ENCODE measurements around the gene ACY1. TPM values are rescaled to one million over a fixed set of nuclear protein-coding genes. Genes with fewer than 3 reads are reported as not detected.

ACY1 gene
- polyA plus RNA-seq, 1 donor (not counting 4 experiments of a cell fraction or from before 2014, with no cell fraction given) = 71.8 TPM

GRCh38 chr3:51963951-51964451 lies 19.3 kb upstream of the ACY1 start:
- no peak for DNase-seq (ENCODE audit: low read depth, low spot score)
- TF ChIP-seq EZH2 (IDR thresholded peaks at IDR 0.05; ENCODE audit: low read length) = no peak
- TF ChIP-seq CTCF (optimal IDR thresholded peaks at IDR 0.05 in 1 of 3, IDR thresholded peaks at IDR 0.05 in 1 of 3, conservative IDR thresholded peaks at IDR 0.05 in 1 of 3; ENCODE audit: extremely low read depth in 1 of 3, insufficient read depth in 2 of 3, low read length in 3 of 3) = no peak
- Histone ChIP-seq H3K4me1 (ENCODE audit: control insufficient read depth, extremely low read depth, insufficient read depth, low read length) (peaks cover 4% of the 10 kb centered on the region), H3K4me3 (ENCODE audit: control insufficient read depth in 2 of 3, extremely low read depth in 1 of 3, insufficient read depth in 2 of 3, low read depth in 1 of 3, low read length in 3 of 3) (no peak overlapping the region), H3K9ac (ENCODE audit: control insufficient read depth, extremely low read depth, insufficient read depth, low read length) (no peak overlapping the region), H2AFZ (ENCODE audit: control insufficient read depth, low read length) (no peak overlapping the region), H3K9me1 (ENCODE audit: control insufficient read depth, extremely low read depth, insufficient read depth, low read length) (no peaks in the 10 kb centered on the region), H3K9me3 (ENCODE audit: control insufficient read depth, low read depth, low read length) (no peaks in the 10 kb centered on the region), H3K27me3 (ENCODE audit: control insufficient read depth, extremely low read depth, insufficient read depth, low read length) (no peaks in the 10 kb centered on the region), H3K79me2 (ENCODE audit: control insufficient read depth, insufficient read depth, low read length) (no peaks in the 10 kb centered on the region), H3K36me3 (ENCODE audit: control insufficient read depth in 2 of 2, extremely low read depth in 1 of 2, insufficient read depth in 2 of 2, low read length in 2 of 2) (peaks cover 0 to 19% of the 10 kb centered on the region in 2 experiments), H3K27ac (ENCODE audit: control insufficient read depth, insufficient read depth, low read length) (no peak overlapping the region), H4K20me1 (ENCODE audit: control insufficient read depth, extremely low read depth, insufficient read depth, low read length) (no peaks in the 10 kb centered on the region), H3K4me2 (ENCODE audit: control insufficient read depth, extremely low read depth, insufficient read depth, low read depth, low read length) (no peak overlapping the region)
- dilution Hi-C loops (cut with MboI; ENCODE audit: extremely low pct_ligation_motif_present, low sequenced_read_pairs) = no loop called here
- FAIRE-seq = no peak

- no peak for FAIRE-seq
- no peak overlapping the region for H3K9ac ChIP-seq (ENCODE audit: control insufficient read depth, extremely low read depth, insufficient read depth, low read length)
- TF ChIP-seq EZH2 (IDR thresholded peaks at IDR 0.05; ENCODE audit: low read length) = no peak
- no peak for TF ChIP-seq CTCF (optimal IDR thresholded peaks at IDR 0.05 in 1 of 3, IDR thresholded peaks at IDR 0.05 in 1 of 3, conservative IDR thresholded peaks at IDR 0.05 in 1 of 3; ENCODE audit: extremely low read depth in 1 of 3, insufficient read depth in 2 of 3, low read length in 3 of 3)
- no peak overlapping the region for H2AFZ ChIP-seq (ENCODE audit: control insufficient read depth, low read length)
- dilution Hi-C loops (cut with MboI; ENCODE audit: extremely low pct_ligation_motif_present, low sequenced_read_pairs) = no loop called here
- no peak overlapping the region for H3K4me3 ChIP-seq (ENCODE audit: control insufficient read depth in 2 of 3, extremely low read depth in 1 of 3, insufficient read depth in 2 of 3, low read depth in 1 of 3, low read length in 3 of 3)
- H3K36me3 ChIP-seq (ENCODE audit: control insufficient read depth in 2 of 2, extremely low read depth in 1 of 2, insufficient read depth in 2 of 2, low read length in 2 of 2) = peaks cover 0 to 15% of the 10 kb centered on the region in 2 experiments
- no peaks in the 10 kb centered on the region for H4K20me1 ChIP-seq (ENCODE audit: control insufficient read depth, extremely low read depth, insufficient read depth, low read length)
- no peaks in the 10 kb centered on the region for H3K27me3 ChIP-seq (ENCODE audit: control insufficient read depth, extremely low read depth, insufficient read depth, low read length)
- DNase-seq (ENCODE audit: low read depth, low spot score) = no peak
- no peak overlapping the region for H3K27ac ChIP-seq (ENCODE audit: control insufficient read depth, insufficient read depth, low read length)
- no peaks in the 10 kb centered on the region for H3K79me2 ChIP-seq (ENCODE audit: control insufficient read depth, insufficient read depth, low read length)
- no peaks in the 10 kb centered on the region for H3K9me3 ChIP-seq (ENCODE audit: control insufficient read depth, low read depth, low read length)
- H3K9me1 ChIP-seq (ENCODE audit: control insufficient read depth, extremely low read depth, insufficient read depth, low read length) = no peaks in the 10 kb centered on the region
- H3K4me1 ChIP-seq (ENCODE audit: control insufficient read depth, extremely low read depth, insufficient read depth, low read length) = peaks cover 4% of the 10 kb centered on the region
- no peak overlapping the region for H3K4me2 ChIP-seq (ENCODE audit: control insufficient read depth, extremely low read depth, insufficient read depth, low read depth, low read length)
Observed at GRCh38 chr3:51964521-51964920, 18.8 kb upstream of the ACY1 start.
